PC-3 (cell line): ENCODE measurements around the gene NHSL1.

Experiments
- EZH2 ChIP-seq: fragments of 300-600 bp; sonication (generic); IDR thresholded peaks from one replicate; pipeline ENCODE4 v1.6.1; 2017; ENCODE audit warnings: antibody characterized with exemption, mild to moderate bottlenecking, low read length; ENCODE audit not compliant: unreplicated experiment
- EZH2phosphoT487 ChIP-seq: fragments of 300-600 bp; sonication (generic); IDR thresholded peaks from 2 replicates; pipeline ENCODE4 v1.6.1; 2018; ENCODE audit warnings: mild to moderate bottlenecking, antibody characterized with exemption, low read length, borderline replicate concordance
- TF ChIP-seq, protein P1 (sequence below): fragments of 300-600 bp; sonication (generic); conservative IDR thresholded peaks from 2 replicates; pipeline ENCODE4 v1.5.1; 2017; ENCODE audit warnings: antibody characterized with exemption, low read depth, mild to moderate bottlenecking, low read length

DNA sequence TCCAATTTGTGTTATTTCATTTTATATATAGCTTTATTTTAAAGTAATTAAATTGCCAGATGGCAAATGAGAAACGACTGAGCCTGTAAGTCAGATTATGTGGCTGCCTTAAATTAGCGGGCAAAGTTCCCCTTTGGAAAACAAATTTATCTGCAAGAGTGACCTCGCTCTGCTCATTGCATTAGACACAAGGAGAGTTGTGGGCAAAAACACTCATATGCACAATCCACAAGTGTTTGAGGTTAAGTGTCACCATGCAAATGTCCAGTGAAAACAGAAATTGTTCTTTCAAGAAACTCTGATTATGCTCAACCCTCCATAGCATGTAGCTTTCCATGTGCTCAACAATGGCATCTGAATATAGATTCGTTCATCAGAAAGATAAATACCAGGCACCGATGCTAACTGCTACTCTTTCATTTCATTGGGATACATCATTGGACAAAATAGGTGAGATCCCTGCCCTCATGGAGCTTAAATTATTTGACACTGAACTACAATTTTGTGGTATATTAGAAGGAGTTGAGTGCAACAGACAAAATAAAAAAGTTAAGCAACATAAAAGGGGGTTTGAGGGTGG lies 1.7 kb upstream of the NHSL1 start:
- TF ChIP-seq, protein P1, sequence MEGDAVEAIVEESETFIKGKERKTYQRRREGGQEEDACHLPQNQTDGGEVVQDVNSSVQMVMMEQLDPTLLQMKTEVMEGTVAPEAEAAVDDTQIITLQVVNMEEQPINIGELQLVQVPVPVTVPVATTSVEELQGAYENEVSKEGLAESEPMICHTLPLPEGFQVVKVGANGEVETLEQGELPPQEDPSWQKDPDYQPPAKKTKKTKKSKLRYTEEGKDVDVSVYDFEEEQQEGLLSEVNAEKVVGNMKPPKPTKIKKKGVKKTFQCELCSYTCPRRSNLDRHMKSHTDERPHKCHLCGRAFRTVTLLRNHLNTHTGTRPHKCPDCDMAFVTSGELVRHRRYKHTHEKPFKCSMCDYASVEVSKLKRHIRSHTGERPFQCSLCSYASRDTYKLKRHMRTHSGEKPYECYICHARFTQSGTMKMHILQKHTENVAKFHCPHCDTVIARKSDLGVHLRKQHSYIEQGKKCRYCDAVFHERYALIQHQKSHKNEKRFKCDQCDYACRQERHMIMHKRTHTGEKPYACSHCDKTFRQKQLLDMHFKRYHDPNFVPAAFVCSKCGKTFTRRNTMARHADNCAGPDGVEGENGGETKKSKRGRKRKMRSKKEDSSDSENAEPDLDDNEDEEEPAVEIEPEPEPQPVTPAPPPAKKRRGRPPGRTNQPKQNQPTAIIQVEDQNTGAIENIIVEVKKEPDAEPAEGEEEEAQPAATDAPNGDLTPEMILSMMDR: no peak
- no peak for TF ChIP-seq EZH2
- no peak for TF ChIP-seq EZH2phosphoT487
